SU-DHL-6 (cell line): ENCODE data around the gene ZNF740.
"Not testable (repeated sequence)": the region's sequence is repeated elsewhere in the genome, so short reads cannot be mapped to it uniquely, and the experiment has no call there.

Experiments used
- H2AFZ ChIP-seq: fragments of 200-600 bp; sonication (generic); 2 replicates; pipeline ENCODE4 v1.6.1; 2014; ENCODE audit warnings: low read depth, mild to moderate bottlenecking, moderate library complexity, mixed read lengths, antibody characterized with exemption, low read length; ENCODE audit not compliant: severe bottlenecking
- H3F3A ChIP-seq: fragments of 200-600 bp; shearing (Covaris generic); 2 replicates; pipeline ENCODE4 v1.6.0; 2016; ENCODE audit warnings: antibody characterized with exemption, mild to moderate bottlenecking; ENCODE audit not compliant: insufficient read depth
- H3K27ac ChIP-seq: fragments of 200-600 bp; sonication (generic); 2 replicates; pipeline ENCODE4 v1.5.1; 2016; ENCODE audit warnings: low read depth, mild to moderate bottlenecking, low read length, moderate library complexity, mixed read lengths
- H3K27me3 ChIP-seq: fragments of 200-600 bp; sonication (generic), shearing (Covaris generic); 2 replicates; pipeline ENCODE4 v1.6.0; 2014; ENCODE audit warnings: mild to moderate bottlenecking, low read length
- H3K36me3 ChIP-seq: fragments of 200-600 bp; sonication (generic); 2 replicates; pipeline ENCODE4 v1.6.1; 2014; ENCODE audit warnings: mild to moderate bottlenecking, low read length, mixed read lengths
- H3K4me2 ChIP-seq: fragments of 300-600, 200-600 bp; shearing (Covaris generic), sonication (generic); 2 replicates; pipeline ENCODE4 v1.6.0; 2014; ENCODE audit warnings: low read length, low read depth, mild to moderate bottlenecking; ENCODE audit not compliant: poor library complexity, severe bottlenecking
- H3K4me3 ChIP-seq: fragments of 200-600 bp; sonication (generic); 2 replicates; pipeline ENCODE4 v1.5.1; 2014; ENCODE audit warnings: antibody characterized with exemption, low read length, mild to moderate bottlenecking, mixed read lengths; ENCODE audit not compliant: insufficient read depth, poor library complexity, severe bottlenecking
- H3K79me2 ChIP-seq: fragments of 200-600 bp; sonication (generic); 2 replicates; pipeline ENCODE4 v1.6.1; 2014; ENCODE audit warnings: mild to moderate bottlenecking, low read length, moderate library complexity; ENCODE audit not compliant: insufficient read depth
- H3K9ac ChIP-seq: fragments of 200-600 bp; sonication (generic); 2 replicates; pipeline ENCODE4 v1.7.0; 2014; ENCODE audit warnings: mild to moderate bottlenecking, low read length
- H3K9me2 ChIP-seq: fragments of 200-600 bp; sonication (generic); replicated peaks from 2 replicates; pipeline ENCODE4 v1.6.1; 2014; ENCODE audit warnings: low read length; ENCODE audit not compliant: insufficient read depth
- H3K9me3 ChIP-seq: fragments of 200-600 bp; sonication (generic); 2 replicates; pipeline ENCODE4 v1.6.1; 2014; ENCODE audit warnings: low read length, mixed read lengths; ENCODE audit not compliant: insufficient read depth
- H4K20me1 ChIP-seq: fragments of 200-600 bp; sonication (generic); 2 replicates; pipeline ENCODE4 v1.6.1; 2014; ENCODE audit warnings: low read depth, mild to moderate bottlenecking, antibody characterized with exemption, low read length, moderate library complexity, mixed read lengths
- CTCF ChIP-seq: fragments of 200-600 bp; sonication (generic); IDR thresholded peaks from one replicate; pipeline ENCODE4 v1.5.1; 2017; ENCODE audit warnings: antibody characterized with exemption, mild to moderate bottlenecking, low read length, moderate library complexity; ENCODE audit not compliant: insufficient read depth, poor library complexity, severe bottlenecking
- EZH2phosphoT487 ChIP-seq: fragments of 200-600 bp; sonication (generic), shearing (Covaris generic); conservative IDR thresholded peaks from 2 replicates; pipeline ENCODE4 v1.6.1; 2018; ENCODE audit warnings: mild to moderate bottlenecking, antibody characterized with exemption, low read length, moderate library complexity, mixed read lengths

The ZNF740 gene

GRCh38 chr12:53201177-53201541 lies 20.6 kb downstream of the ZNF740 start:
- Histone ChIP-seq H4K20me1 (no peaks in the 10 kb centered on the region), H3K27ac (peak overlapping the region; percentile 96), H2AFZ (no peak overlapping the region), H3K79me2 (peaks cover 45% of the 10 kb centered on the region), H3K36me3 (no peaks in the 10 kb centered on the region; the same call in 1 of the 2 replicates), H3K9ac (peak overlapping the region; percentile 49), H3K27me3 (no peaks in the 10 kb centered on the region), H3K9me3 (no peaks in the 10 kb centered on the region), H3K4me2 (peak overlapping the region; percentile 74), H3K9me2 (no peaks in the 10 kb centered on the region), H3F3A (peaks cover 58% of the 10 kb centered on the region), H3K4me3 (peak overlapping the region; percentile 28)
- TF ChIP-seq CTCF (no peak), EZH2phosphoT487 (no peak)

- peak overlapping the region; percentile 74 for H3K4me2 ChIP-seq
- H3K9me2 ChIP-seq: no peaks in the 10 kb centered on the region
- H3K27ac ChIP-seq: peak overlapping the region; percentile 96
- H3K36me3 ChIP-seq: no peaks in the 10 kb centered on the region; the same call in 1 of the 2 replicates
- H3K4me3 ChIP-seq: peak overlapping the region; percentile 28
- TF ChIP-seq CTCF (no peak), EZH2phosphoT487 (no peak)
- peak overlapping the region; percentile 49 for H3K9ac ChIP-seq
- H3K9me3 ChIP-seq: no peaks in the 10 kb centered on the region
- H3K27me3 ChIP-seq: no peaks in the 10 kb centered on the region
- peaks cover 49% of the 10 kb centered on the region for H3K79me2 ChIP-seq
- H4K20me1 ChIP-seq: no peaks in the 10 kb centered on the region
- no peak overlapping the region for H2AFZ ChIP-seq
- H3F3A ChIP-seq: peaks cover 63% of the 10 kb centered on the region
Observed at GRCh38 chr12:53201639-53202038, 21.1 kb downstream of the ZNF740 start.

GRCh38 chr12:53202316-53202715 lies 21.8 kb downstream of the ZNF740 start:
- not testable (repeated sequence) for H4K20me1 ChIP-seq, H3K27me3 ChIP-seq, H3K9me2 ChIP-seq, H3K4me3 ChIP-seq, H3K36me3 ChIP-seq, H3K9me3 ChIP-seq, H2AFZ ChIP-seq
- Histone ChIP-seq H3K9ac (peak overlapping the region; percentile 49; the same call in 1 of the 2 replicates), H3K79me2 (peaks cover 54% of the 10 kb centered on the region), H3K27ac (peak overlapping the region; percentile 96), H3K4me2 (peak overlapping the region; percentile 74), H3F3A (peaks cover 63% of the 10 kb centered on the region)

GRCh38 chr12:53204351-53204750 lies 23.8 kb downstream of the ZNF740 start:
- Histone ChIP-seq H4K20me1 (no peaks in the 10 kb centered on the region), H3K27me3 (no peaks in the 10 kb centered on the region), H3K4me3 (no peak overlapping the region), H3K79me2 (peaks cover 54% of the 10 kb centered on the region), H3K9me2 (no peaks in the 10 kb centered on the region), H3K9me3 (no peaks in the 10 kb centered on the region), H3K27ac (peak overlapping the region; percentile 85; the same call in 1 of the 2 replicates), H3F3A (peaks cover 63% of the 10 kb centered on the region), H2AFZ (no peak overlapping the region), H3K4me2 (peak overlapping the region; percentile 97), H3K36me3 (no peaks in the 10 kb centered on the region; the same call in 1 of the 2 replicates), H3K9ac (no peak overlapping the region)
- TF ChIP-seq CTCF: no peak
- no peak for TF ChIP-seq EZH2phosphoT487
